Stimulated activated CD4-positive, alpha-beta T cell treated with anti-CD3 and anti-CD28 coated beads, Interleukin-2, amount 100 ng/mL, for 48 hours (primary cell): Measurements from ENCODE around the gene TRIM48.
"Not testable (repeated sequence)": the region's sequence is repeated elsewhere in the genome, so short reads cannot be mapped to it uniquely, and the experiment has no call there.

Source experiments
- DNase-seq, 2 donors: peaks; one replicate each; pipeline ENCODE4 v3.0.0-alpha.2; 2020

Gene TRIM48

DNA sequence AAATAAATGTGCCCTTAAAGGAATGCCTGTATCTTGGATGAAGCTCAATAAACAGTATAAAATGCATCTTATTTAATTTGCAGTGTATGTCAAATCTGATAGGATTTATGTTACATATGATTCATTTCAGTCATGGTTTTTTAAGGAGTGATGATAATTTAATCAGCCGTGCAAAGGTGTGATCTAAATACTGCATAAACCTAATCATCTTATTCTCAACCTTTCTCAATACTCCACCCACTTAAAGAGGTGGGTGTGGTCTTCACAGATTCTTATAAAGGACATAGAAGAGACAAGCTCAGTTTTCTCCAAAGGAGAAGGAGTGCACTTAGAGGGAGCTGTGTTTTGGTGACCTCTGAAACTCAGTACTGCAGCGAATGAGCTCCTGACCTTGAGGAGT lies at the start of gene TRIM48:
Gene TRIM48, plus strand, starts transcription at position 301 of the 400 bp plus-strand sequence. CDS start 113 bp downstream, outside the sequence.
- DNase-seq = not testable (repeated sequence)

DNA sequence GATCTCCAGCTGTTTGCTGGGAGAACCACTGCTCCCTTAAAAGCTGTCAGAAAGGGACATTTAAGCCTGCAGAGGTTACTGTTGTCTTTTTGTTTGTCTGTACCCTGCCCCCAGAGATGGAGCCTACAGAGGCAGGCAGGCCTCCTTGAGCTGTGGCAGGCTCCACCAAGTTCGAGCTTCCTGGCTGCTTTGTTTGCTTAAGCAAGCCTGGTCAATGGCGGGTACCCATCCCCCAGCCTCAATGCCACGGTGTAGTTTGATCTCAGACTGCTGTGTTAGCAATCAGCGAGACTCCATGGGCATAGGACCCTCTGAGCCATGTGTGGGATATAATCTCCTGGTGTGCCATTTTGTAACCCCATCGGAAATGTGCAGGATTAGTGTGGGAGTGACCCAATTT lies 23.6 kb upstream of the TRIM48 start:
- not testable (repeated sequence) for DNase-seq

DNA sequence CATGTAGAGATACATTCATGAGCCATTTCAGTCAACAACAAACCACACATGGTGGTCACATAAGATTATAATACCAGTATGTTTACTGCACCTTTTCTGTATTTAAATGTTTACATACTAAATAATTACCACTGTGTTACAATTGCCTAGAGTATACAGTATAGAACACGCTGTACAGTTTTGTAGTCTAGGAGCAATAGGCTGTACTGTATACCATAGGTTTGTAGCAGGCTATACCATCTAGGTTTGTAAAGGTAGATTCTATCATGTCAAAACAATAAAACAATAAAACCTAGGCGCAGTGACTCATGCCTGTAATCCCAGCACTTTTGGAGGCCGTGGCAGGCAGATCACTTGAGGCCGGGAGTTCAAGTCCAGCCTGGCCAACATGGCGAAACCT lies 1.1 kb downstream of the TRIM48 start:
- DNase-seq = no peak
